Stimulated activated CD4-positive, alpha-beta T cell treated with anti-CD3 and anti-CD28 coated beads, Interleukin-15, amount 100 ng/mL, for 24 hours (primary cell): ENCODE data around the gene NPAS3.

Experiments
- DNase-seq: peaks from one replicate; pipeline ENCODE4 v3.0.0-alpha.2; 2020

The NPAS3 gene

DNA sequence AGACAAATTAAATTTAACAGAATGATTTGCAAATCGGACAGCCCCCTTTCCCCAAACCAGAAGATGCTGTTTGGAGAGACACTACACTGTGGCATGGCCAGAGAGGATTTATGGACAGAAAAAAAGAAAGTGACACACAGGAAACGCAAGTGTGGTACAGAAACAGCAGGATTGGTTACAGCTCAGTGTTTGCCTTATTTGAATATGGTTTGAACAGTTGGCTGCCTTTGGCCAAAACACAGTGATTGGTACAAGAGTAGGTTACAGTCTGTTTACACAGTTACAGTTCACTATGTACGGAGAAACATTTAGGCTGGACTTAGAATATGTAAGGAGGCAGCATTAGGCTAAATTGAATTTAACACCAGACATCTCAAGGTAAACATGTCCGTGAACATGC is 335.3 kb downstream of the NPAS3 start:
- no peak for DNase-seq

DNA sequence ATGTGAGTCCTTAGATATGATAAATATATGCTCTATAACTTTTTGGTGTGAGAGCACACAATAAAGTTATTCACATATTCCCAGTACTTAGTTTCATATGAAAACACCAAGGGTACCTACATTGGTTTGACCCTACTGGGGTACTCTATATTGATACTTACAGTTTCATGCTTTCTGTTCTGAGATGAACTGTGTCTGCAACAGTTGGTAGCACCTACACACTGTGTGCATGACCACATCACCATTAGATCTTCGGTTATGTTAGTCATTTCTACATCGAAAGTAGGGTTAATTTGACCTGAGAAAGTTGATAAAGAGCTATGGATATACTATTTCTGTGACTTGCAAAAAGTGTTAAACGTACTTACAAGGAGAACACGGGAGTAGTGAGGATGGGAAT is 337.2 kb downstream of the NPAS3 start:
- no peak for DNase-seq

DNA sequence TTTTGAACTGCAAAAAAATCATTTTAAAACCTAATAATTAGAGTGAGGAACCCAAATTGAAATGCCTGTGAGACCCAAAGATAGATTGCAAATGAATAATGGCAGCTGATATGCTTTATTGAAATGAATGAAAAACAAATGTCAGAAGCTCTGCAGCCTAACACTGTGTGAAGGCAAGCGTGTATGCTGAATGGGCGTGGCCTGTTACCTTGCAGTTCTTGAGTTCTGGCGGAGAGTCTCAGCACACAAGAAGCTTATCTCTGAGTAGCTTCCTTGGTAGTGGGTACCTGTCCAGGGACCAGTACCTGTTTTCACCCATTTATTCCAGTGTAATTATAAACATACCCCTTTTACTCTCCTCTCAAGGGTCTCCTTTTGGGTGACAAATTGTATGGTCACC is 341.2 kb downstream of the NPAS3 start:
- no peak for DNase-seq

DNA sequence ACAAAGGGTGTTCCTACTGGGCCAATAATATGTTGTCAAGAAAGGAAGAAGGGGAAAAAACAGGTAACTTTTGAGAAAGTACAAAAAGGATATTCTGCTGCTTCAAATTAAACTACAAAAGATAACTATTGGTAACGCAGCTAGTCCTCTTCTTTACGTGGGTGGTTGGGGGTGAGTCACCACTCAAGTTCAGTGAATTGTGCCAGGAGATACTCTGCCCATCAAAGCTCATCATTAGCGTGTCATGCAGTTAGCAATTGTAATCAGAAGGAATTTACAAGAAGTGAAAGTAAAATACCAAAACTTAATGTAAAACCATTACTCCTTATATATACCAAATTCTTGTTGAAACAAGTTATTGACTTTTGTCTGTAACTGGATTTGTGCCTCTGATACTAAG is 342.0 kb downstream of the NPAS3 start:
- no peak for DNase-seq

DNA sequence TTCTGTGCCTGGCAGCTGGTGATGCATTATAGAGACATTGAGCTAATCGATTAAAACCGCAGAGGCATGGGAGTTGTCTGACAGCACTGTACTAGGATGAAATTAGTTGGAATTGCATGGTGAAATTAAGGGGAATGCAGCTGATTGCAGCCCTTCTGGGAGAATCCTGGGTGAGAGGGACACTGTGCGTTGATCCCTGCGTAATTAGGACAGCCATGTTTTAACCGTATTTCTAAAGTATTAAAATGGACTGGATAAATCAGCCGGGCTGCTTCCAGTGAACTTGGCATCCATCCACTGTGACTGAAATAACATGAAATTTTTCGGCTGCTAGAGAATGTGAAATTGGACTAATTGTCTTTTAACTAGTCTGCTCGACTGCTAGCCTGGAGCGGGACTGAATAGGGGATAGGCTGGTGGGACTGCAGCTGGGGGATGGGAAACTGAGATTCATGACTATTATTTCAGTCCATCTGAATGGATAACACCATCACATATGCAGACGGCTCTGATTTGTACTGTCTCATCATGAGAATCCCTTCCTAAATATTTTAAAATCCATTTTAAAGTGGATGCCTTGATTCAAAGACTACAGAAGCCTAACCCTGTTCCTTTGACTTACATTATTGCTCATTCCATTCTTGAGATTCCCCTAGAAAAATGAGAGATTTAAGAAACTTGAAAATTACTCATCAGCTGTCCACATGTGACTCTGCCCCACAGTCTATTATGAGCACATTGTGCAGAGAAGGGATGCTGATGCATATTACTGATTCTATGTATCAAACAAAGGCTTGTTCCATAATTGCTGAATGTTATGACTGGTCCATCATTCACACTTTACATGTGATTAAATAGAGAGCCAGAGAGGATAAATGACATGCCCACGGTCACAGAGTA is 343.9 kb downstream of the NPAS3 start:
- DNase-seq, result no peak

DNA sequence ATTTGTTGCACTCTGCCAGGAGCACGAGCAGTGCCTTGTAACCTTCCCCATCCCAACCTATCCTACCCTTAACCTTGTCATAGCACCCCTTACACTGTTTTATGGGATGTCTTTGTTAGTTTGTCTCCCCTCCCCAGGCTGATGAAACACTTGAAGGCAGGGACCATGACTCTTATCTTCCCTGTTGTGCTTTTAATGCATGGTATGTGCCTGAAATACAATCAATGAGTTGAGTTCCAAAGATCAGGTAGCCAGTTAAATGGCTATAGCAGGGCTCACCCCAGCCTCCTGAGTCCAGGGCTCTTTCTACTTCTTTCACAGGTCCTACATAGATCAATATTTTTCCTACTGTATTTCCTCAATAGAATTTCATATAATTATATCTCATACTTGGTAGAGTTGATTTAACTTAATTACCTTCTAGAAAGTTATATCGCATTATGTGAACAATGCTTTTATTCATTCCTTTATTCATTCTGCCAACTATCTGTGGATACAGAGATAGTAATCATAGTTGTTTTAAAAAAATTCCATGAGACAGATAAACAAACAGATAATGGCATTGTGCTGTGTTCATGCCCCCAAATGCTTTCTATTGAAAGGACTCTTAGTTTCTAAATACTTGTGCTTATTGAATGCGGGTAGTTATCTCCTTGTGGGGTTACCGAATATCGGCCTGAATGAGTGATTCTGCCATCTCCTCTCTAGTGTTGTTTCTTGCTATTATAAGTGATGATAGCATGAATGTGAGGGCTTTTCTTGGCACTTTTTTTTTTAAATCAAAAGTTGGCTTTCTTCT is 347.4 kb downstream of the NPAS3 start:
- no peak for DNase-seq

DNA sequence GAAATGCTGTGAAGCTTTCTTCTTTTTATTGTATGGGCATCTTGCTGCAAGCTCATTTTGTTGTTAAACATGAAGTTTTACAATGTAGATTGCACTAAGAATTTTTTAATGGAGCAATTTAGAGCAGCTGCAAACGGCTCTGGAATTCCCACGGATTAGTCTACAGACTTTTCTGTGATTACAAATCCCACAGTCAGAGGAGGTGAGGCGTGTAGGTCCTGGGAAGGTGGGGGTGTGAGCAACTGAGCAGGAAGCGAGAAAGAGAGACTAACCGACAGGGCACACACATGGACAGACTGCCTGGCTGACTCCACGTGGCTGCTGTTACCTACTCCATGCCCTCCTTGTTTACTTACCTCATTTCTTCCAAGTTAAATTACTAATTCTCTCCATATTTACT is 348.5 kb downstream of the NPAS3 start:
- DNase-seq, result no peak

DNA sequence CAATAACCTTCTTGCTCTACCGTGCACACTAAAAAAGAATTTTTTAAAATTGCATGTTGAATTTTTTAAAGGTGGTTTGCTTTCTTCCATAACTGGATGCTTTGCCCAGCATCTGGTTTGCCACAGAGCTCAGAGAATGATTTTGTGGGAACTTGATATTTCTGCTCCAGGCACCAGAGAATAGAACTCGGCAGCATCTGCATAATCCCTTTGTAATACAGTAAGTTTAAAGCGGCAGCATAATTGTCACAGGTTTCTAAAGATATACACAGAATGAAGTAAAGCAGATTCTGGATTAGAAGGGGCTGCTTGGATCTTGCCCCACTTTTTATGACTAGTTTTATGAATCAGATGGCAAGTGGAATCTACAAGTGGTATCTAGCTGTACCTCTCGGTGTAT is 352.0 kb downstream of the NPAS3 start:
- DNase-seq, result no peak

DNA sequence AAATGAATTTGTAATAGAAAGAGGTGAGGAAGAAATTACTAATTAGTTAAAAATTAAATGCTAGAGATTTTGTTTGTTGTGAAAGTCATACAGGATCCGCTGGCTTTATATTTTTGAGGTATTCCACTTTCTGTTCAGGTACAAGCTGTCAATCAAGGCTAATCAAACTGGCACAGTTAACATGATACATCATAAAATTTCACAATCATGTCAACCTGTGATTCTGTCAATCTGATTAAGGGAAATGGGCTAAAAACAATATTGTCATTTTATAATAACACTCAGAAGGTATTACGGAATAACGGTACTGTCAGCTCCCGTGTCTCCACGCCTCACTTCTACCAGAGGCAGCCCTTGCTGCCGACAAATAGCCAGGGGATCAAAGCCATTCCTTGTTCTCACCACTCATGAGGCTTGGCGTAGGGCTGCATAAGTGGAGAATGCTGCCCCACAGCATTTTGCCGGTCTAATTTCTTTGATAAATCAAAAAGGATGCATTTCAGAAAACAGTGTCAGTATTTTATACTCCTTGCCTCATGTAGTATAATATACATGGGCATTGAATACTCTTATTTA is 352.9 kb downstream of the NPAS3 start:
- no peak for DNase-seq

DNA sequence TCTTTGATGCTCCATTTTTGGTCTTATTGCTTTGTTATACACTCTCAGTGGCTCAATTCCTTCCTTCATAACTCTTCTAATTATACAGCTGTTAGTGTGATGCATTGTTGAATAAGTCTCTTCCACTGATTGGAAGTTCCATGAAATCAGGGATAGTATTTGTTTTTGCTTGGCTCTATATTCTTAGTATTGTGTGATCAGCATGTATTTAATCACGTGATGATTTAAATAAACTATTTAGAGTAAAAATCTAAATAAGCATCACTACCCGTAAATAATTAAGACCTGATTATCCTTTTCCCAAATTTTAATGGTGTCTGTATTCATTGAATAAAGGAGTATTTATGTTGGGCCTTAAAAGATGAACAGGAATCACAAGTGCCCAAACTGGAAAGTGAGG is 355.7 kb downstream of the NPAS3 start:
- DNase-seq, result no peak

DNA sequence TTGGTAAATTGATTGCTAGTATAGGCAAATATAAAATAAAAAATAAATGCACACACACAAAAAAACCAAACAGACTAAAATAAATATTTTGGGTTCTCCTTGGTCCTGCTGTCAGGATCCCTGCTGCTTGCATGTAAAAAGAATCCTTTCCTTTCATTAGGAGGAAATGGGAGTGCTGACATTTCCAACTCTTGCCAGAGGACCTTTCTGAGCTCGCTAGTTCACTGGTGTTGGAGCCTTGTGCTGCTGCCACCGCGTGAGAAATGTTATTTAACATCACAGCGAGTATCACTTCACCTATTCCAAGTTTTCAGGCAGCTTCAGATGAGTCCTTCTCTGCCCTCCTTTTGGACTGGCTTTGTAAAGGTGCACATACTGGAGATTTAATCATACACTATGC is 358.9 kb downstream of the NPAS3 start:
- DNase-seq, result no peak

DNA sequence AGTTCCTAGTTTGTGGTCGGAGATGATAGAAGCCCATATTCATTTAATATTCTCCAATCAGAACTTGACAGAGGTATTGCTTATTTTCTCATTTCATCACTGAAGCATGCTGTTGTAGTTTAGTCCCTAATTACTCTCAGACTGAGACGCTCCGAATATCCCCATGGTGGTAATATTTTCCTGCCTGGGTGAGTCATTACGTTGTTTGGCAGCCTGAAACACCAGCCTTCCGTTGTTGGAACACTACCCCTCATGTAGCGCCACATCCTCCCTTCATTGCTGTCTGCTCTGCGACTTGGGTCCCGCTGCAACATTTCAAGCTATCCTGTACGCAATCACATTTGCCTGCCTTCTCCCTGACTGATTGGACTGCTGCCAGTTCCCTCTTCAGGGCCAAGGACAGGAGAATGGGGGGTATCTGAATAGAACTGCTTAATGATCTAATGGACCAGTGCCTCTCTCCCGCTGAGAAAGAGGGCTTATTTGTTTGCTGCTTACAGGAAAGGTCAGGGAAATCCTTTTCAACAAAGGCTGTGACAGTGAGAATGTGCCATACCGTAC is 369.1 kb downstream of the NPAS3 start:
- DNase-seq, result no peak

DNA sequence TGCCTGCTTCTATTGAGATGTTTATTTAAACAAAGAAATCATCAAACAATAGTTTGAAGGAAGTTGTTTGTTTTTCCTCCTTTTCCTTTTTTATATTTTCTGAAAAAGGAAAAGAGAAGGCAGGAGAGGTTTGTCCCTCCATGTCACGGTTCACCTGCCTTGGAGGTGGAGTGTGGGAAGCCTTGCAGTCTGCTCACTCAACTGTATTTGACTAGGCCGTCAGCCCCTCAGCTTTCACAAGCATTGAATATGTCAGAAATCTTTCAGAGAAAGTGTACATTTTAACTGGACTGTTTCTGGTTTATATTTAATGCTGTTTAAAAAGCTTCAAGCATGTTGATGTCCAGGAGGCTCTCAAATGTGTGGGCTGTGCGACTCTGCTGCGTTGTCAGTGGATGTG is 370.4 kb downstream of the NPAS3 start:
- DNase-seq, result no peak

DNA sequence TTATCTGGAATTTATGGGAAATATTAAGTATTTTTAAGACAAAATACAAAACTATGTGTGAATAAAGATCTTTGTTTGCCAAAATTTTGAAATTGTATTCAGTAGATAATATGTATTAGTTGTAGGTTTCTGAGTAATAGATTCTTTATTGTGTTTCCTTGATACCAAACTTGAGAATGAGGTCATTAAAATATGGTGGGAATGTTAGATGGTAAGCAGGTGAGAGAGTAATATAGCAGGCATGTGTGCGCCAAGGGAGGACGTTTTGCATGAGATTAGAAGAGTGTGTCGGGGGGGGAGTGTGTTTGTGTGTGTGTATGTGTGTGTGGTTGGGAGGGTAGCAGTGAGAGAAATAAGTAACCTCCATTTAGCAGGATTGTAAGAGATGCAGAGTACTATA is 376.5 kb downstream of the NPAS3 start:
- no peak for DNase-seq

DNA sequence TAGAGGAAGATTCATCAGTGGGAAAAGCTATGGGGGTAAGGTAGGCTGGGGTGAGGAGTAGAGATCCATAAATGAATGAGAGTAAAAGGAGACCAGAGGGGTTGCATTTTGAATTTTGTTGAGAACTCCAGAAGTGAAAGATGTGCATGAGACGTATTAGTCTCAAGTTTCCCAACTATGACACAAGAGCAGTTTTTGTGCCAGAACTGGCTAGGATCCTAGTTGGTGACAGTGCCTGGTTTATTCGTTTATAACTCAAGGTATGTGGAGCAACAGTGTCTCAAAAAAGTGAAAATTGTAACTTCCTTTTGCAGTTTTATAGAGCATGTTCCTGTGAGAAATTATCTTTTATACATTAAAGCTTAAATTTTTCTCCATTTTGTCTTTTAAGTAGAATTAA is 377.0 kb downstream of the NPAS3 start:
- no peak for DNase-seq

DNA sequence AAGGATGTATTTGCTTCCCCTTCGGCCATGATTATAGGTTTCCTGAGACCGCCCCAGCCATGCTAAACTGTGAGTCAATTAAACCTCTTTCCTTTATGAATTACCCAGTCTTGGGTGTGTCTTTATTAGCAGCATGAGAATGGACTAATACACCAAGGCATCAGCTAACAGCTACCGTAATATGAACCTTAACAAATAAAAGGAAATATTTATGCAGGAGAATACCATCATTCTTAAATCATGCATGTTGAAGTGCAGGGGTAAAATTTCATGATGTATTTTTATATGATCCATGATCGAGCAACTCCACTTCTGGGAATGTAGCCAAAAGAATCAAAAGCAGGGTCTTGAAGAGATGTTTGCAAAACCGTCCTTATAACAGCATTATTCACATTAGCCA is 379.0 kb downstream of the NPAS3 start:
- DNase-seq, result no peak

DNA sequence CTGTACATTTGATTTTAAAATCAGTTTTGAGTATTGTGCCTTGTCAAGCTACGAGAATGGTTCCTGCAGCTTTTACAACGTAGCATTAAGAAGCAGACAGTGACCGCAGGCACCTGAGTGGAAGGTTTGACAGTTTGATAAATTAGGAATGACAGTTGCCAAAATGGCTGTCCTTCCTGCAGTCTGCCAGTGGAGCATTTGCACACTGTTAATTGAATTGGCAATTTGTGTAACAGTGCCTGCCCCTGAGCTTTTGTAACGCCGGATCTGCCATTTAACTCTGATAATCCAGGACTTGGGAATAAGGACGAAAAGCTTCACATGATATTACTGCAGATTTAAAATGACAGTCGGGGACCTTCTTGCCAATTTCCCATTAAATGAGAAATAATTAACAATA is 385.3 kb downstream of the NPAS3 start:
- no peak for DNase-seq

DNA sequence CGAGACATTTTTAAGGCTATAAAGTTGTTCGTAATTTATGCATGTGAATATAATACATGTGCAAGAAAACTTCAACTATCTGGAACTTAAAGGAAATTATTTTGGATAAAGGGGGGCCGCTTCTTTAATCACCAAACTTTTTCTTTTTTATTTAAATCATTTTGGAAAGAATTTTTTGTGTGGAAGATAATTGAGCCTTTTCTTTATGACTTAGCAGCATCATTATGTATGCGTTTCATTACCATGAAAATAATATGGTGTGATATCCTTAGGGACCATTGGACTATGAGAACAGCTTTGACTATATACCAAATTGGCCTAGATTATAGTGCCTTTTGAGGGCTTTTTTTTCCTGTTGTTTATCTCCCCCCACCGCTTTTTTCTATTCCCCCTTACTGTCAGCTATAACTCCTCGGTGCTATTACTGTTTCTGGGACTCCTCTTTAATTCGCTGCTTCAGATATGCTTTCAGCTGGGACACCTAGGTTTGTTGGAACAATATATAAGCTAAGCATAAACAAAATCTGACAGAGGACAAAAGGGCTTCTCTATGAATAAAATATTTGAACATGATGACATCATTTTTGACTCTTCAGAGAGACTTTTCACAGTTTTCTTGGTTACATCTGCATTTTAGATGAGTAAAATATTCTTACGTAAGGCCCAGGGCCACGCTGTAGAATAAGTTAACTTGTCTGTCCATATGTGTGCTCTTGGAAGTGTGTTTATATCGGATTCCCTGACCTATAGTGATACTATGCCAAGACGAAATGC is 392.7 kb downstream of the NPAS3 start:
- DNase-seq, result no peak

DNA sequence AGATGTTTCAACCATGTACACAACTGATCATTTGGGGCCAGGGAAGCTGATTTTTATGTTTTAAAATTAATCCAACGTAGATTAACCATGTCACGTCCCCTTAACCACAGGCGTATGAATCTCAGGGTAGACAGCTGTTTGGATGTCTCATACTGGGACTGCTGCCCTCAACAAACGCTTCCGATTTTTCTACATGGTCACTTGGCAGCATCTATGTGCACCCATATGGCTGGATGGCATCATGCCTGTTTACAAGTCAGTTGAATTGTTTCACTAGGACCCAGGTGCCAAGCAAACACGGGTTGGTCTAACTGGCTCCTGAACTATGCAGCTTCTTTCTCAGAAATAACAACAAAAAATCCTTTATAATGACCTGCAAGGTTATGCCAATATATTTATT is 393.8 kb downstream of the NPAS3 start:
- DNase-seq, result no peak

DNA sequence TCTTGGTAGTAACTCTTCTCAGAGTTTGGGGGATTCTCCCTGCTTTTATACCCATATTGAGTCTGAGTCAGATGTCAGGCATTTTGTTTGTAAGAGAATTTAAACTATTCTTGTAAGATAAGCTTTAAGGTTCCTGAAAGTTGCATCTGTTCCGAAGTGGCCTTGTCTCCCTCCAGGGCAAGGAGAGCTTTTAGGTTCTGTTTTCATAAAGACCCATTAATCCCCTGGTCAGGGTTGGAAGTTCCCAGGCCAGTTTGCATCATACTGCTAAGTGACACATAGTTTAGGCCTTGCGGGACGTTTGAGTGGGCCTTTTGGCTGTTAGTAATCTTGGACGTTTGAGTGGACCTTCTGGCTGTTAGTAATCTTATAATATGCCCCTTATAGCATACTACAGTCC is 396.7 kb downstream of the NPAS3 start:
- no peak for DNase-seq

DNA sequence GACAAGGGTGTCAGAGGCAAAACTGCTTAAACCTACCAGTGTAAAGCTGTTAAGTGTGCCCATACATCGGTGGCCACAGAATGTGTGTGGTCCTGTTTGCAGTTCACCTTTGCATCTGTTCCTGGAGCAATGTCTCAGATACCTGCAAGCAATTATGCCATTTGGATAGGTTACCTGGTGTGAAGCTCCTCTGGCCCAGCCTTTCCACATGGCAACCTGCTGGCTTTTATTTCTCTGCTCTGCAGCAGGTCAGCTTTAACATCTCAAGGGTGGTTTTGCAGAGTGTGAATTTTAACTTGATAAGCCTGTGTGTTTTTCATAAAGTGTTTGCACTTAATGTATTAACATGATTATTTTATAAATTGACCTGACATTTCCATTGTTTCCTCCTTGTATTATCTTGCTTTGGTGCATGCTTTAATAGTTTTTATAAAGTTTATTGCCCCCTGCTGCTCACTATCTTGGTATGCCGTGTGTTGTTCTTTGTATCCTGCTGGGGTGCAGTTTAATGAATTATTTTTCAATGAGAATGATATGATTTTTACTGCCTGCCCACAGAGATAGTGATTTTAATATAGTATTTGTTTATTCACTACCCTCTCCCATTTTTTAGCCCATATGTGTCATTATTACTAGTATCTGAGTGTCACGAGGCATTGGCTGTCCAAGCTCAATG is 403.8 kb downstream of the NPAS3 start:
- no peak for DNase-seq

DNA sequence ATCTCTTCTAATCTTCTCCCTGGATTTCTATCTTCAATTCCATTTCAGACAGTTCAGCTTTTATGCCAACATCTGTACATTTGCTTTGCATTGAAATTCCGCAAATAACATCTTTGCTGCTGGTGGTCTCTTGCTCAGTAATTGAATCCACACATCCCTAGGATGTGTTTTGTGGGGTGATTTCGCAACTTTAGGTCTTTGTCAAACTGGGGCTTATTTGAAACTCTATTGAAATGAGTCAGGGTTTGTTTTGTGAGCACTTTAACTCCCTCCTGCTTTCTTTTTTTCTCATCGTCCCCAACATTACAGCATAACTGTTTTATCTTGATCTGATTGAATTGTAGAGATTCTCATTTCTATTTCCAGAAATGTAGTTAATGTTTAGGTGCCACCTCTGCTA is 404.3 kb downstream of the NPAS3 start:
- no peak for DNase-seq
